ENCODE data around the gene G2E3.

Gene G2E3

GRCh38 chr14:30651937-30652336 is 93.0 kb downstream of the G2E3 start:
- no peak for DNase-seq (ENCODE audit: low read depth in 2 of 2)

GRCh38 chr14:30655124-30655523 is 96.2 kb downstream of the G2E3 start:
- DNase-seq (ENCODE audit: low read depth in 2 of 2) = no peak

DNA sequence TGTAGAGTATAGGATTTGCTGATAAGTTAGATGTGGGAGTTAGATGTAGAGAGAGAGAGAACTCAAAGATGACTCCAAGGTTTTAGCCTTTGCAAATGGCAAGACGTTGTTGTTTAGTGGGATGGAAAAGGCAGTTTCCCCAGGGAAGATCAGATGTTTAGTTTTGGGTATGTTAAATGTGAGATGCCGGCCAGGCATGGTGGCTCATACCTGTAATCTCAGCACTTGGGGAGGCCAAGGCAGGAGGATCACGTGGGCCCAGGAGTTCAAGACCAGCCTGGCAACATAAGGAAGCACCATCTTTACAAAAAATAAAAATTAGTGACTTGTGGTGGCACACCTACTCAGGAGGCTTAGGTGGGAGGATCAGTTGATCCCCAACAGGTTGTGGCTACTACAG is 96.7 kb downstream of the G2E3 start:
- no peak for DNase-seq (ENCODE audit: low read depth in 2 of 2)

DNA sequence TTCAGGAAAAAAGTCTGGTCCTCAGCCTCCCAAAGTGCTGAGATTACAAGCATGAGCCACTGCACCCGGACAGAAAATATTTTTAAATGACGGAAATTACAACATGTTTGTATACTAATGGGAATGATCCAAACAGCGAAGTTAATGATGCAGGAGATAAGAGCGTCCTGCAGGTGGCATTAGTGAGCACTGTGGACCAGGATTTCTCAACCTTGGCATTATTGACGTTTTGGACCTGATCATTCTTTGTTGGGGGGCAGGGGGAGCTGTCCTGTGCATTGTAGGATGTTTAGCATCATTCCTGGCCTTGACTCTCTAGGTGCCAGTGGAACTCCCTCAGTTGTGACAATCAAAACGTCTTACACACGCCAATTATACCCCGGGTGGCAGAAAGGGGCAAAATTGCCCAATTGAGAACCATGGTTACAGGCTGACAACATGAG is 97.3 kb downstream of the G2E3 start:
- DNase-seq (ENCODE audit: low read depth in 2 of 2) = no peak

GRCh38 chr14:30657050-30657449 is 98.1 kb downstream of the G2E3 start:
- DNase-seq (ENCODE audit: low read depth in 2 of 2) = no peak

DNA sequence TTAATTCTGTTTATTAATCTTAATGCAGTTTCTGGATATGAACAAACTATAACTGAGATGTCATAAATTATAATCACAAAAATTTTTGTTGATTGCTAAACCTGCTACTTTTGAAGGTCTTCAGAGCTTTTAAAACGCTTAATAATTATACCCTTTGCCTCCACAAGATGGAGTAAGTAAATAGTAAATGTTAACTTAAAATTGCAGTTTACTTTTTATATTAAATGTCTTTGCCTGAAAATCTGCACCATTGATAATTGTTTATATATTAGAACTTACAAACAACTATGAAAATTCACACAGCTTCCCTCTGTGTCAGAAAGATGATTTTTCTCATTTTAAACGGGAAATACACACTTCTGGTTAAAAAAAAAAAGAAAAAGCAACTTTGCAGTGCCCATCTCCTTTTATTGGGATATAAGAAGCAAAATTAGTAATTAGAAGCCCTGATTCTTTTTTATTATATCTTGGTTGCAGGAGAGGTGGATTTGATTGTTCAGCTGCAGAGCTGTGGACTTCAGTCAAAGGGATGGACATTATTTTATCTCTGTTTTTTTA is 98.7 kb downstream of the G2E3 start:
- DNase-seq (ENCODE audit: low read depth in 2 of 2) = no peak

DNA sequence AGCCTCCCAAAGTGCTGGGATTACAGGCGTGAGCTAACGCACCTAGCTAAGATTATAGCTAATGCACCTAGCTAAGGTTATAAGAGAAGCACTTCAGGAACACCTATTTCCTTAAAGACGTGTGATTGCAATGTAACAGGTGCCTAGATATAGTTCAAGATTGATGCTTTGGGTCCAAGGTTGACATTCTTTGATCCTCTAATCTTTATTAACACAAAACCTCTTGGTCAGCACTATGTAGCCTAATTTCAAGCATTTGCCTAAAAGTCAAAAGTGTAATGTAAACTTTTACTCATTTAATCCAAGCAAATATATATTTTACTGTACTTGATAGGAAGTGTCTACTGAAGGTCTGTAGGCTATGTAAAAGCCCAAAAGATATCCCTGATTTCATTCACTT is 99.7 kb downstream of the G2E3 start:
- DNase-seq (ENCODE audit: low read depth in 2 of 2) = no peak

DNA sequence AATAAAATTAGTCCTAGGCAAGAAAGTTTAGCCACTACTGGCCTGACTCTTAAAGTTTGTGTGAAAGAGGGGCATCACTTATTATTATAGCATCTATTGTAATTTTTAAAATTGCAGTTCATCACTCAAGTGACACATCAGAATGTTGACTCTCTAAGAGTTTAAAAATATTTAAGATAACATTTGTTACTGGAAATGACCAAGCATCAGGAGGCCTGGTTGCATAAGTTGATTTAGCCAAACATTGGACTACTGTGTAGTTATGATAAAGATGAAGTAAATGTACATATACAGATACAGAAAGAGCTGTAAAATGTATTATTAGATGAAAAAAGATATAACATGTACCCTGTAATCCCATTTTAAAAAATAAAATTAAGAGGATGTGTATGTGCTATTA is 110.6 kb downstream of the G2E3 start:
- no peak for DNase-seq (ENCODE audit: low read depth in 2 of 2)
